H1 (cell line): ENCODE measurements around the gene PGK1. TPM values are rescaled to one million over a fixed set of nuclear protein-coding genes. Genes with fewer than 3 reads are reported as not detected.
"Not testable (repeated sequence)": the region's sequence is repeated elsewhere in the genome, so short reads cannot be mapped to it uniquely, and the experiment has no call there.

ENCODE experiments used
- CTCF ChIA-PET: fragments of 300-600 bp; sonication (Branson Sonifier 250); formaldehyde crosslinking; loops from one replicate; lab custom pipeline; 2021; ENCODE audit not compliant: partially characterized antibody; lab: Charles Lee
- POLR2A ChIA-PET: fragments of 300-600 bp; sonication (Branson Sonifier 250); formaldehyde crosslinking; loops from one replicate; lab custom pipeline; 2021; ENCODE audit warnings: inconsistent platforms; ENCODE audit not compliant: partially characterized antibody; lab: Charles Lee
- DNase-seq, 2 experiments: peaks; one replicate each; pipeline versions ENCODE4 v3.0.0 to v3.0.0-alpha.2; 2010 to 2022; ENCODE audit warnings: low spot score in 2 of 2, low read depth in 1 of 2, mixed read lengths in 1 of 2
- FAIRE-seq: peaks from 2 replicates; lab custom pipeline; 2011; peaks lifted over from hg19 to GRCh38; lab: Jason Lieb, UNC
- H2AFZ ChIP-seq: 2 replicates; pipeline ENCODE4 v1.8.1; 2012; ENCODE audit warnings: low read length, inconsistent platforms
- H2AK5ac ChIP-seq: 2 replicates; pipeline ENCODE4 v1.6.1; 2013; ENCODE audit warnings: low read depth, low read length
- H2BK120ac ChIP-seq: replicated peaks from 2 replicates; pipeline ENCODE3; 2013; ENCODE audit warnings: low read depth, low read length, inconsistent platforms
- H2BK12ac ChIP-seq: 2 replicates; pipeline ENCODE4 v1.6.1; 2013; ENCODE audit warnings: low read depth, low read length
- H2BK15ac ChIP-seq: 2 replicates; pipeline ENCODE4 v1.6.1; 2013; ENCODE audit warnings: low read length
- H2BK20ac ChIP-seq: 2 replicates; pipeline ENCODE4 v1.6.1; 2013; ENCODE audit warnings: low read length
- H2BK5ac ChIP-seq: 2 replicates; pipeline ENCODE4 v1.6.1; 2013; ENCODE audit warnings: low read depth, low read length
- H3K14ac ChIP-seq: 2 replicates; pipeline ENCODE4 v1.6.1; 2013; ENCODE audit warnings: inconsistent platforms; ENCODE audit not compliant: insufficient read length
- H3K18ac ChIP-seq: 2 replicates; pipeline ENCODE4 v1.6.1; 2013; ENCODE audit warnings: low read length; ENCODE audit errors: extremely low read depth
- H3K23ac ChIP-seq: 2 replicates; pipeline ENCODE4 v1.6.1; 2013; ENCODE audit warnings: inconsistent platforms; ENCODE audit not compliant: insufficient read length
- H3K23me2 ChIP-seq: 2 replicates; pipeline ENCODE4 v1.6.1; 2013; ENCODE audit warnings: low read depth, low read length
- H3K27ac ChIP-seq: 2 replicates; pipeline ENCODE4 v1.6.1; 2011; ENCODE audit warnings: low read depth, low read length, inconsistent platforms
- H3K27me3 ChIP-seq, 4 experiments: replicated peaks in 1 of 4; 1 replicate in 1 of 4; 2 replicates in 3 of 4; pipeline versions ENCODE4 v1.6.1 to v1.8.1; 2011 to 2013; ENCODE audit warnings: low read length in 3 of 4, mild to moderate bottlenecking in 3 of 4, inconsistent platforms in 2 of 4, mixed read lengths in 2 of 4, moderate library complexity in 1 of 4; ENCODE audit not compliant: control insufficient read depth in 3 of 4, insufficient read depth in 3 of 4; ENCODE audit errors: extremely low read depth in 1 of 4
- H3K36me3 ChIP-seq, 4 experiments: 2 replicates each; pipeline versions ENCODE4 v1.6.1 to v1.8.1; 2011 to 2013; ENCODE audit warnings: mild to moderate bottlenecking in 4 of 4, low read length in 3 of 4, moderate library complexity in 2 of 4, control low read depth in 1 of 4, inconsistent platforms in 1 of 4; ENCODE audit not compliant: insufficient read depth in 4 of 4, control insufficient read depth in 2 of 4
- H3K4ac ChIP-seq: replicated peaks from 2 replicates; pipeline ENCODE3; 2013; ENCODE audit warnings: low read length, low read depth, mixed read lengths, inconsistent platforms; ENCODE audit not compliant: insufficient read length
- H3K4me1 ChIP-seq, 4 experiments: replicated peaks in 1 of 4; 1 replicate in 1 of 4; 2 replicates in 3 of 4; pipeline versions ENCODE4 v1.6.1 to v1.8.1; 2011 to 2013; ENCODE audit warnings: low read length in 3 of 4, inconsistent platforms in 2 of 4, mixed read lengths in 1 of 4; ENCODE audit not compliant: insufficient read depth in 4 of 4, control insufficient read depth in 3 of 4
- H3K4me2 ChIP-seq, 2 experiments: 2 replicates each; pipeline versions ENCODE4 v1.6.1 to v1.8.1; 2011 to 2013; ENCODE audit warnings: low read depth in 2 of 2, low read length in 2 of 2, control low read depth in 1 of 2, inconsistent platforms in 1 of 2, mild to moderate bottlenecking in 1 of 2; ENCODE audit not compliant: insufficient read depth in 1 of 2
- H3K4me3 ChIP-seq, 4 experiments: fragments of 200-600, 300-600 bp in 1 of 4; sonication (generic), shearing (Covaris generic), sonication (Bioruptor Twin) in 1 of 4; 2 replicates each; pipeline versions ENCODE4 v1.5.1 to v1.8.1; 2011 to 2016; ENCODE audit warnings: low read length in 4 of 4, low read depth in 3 of 4, control low read depth in 2 of 4, inconsistent platforms in 2 of 4, mild to moderate bottlenecking in 2 of 4, mixed read lengths in 1 of 4, moderate library complexity in 1 of 4; ENCODE audit not compliant: insufficient read depth in 2 of 4; ENCODE audit errors: extremely low read depth in 1 of 4
- H3K56ac ChIP-seq: replicated peaks from 2 replicates; pipeline ENCODE3; 2013; ENCODE audit warnings: low read depth, mild to moderate bottlenecking, mixed read lengths, low read length, inconsistent platforms; ENCODE audit not compliant: insufficient read length
- H3K79me1 ChIP-seq: 2 replicates; pipeline ENCODE4 v1.6.1; 2013; ENCODE audit warnings: low read depth, low read length, control low read depth
- H3K79me2 ChIP-seq, 2 experiments: 2 replicates each; pipeline versions ENCODE4 v1.6.1 to v1.8.1; 2012 to 2013; ENCODE audit warnings: low read length in 2 of 2, mild to moderate bottlenecking in 2 of 2, inconsistent platforms in 1 of 2; ENCODE audit not compliant: insufficient read depth in 2 of 2, control insufficient read depth in 1 of 2
- H3K9ac ChIP-seq, 4 experiments: replicated peaks in 1 of 4; 1 replicate in 1 of 4; 2 replicates in 3 of 4; pipeline versions ENCODE4 v1.6.1 to v1.8.1; 2011 to 2013; ENCODE audit warnings: low read depth in 3 of 4, low read length in 3 of 4, control low read depth in 2 of 4, mild to moderate bottlenecking in 2 of 4, moderate library complexity in 2 of 4, inconsistent platforms in 1 of 4; ENCODE audit errors: extremely low read depth in 1 of 4
- H3K9me3 ChIP-seq, 2 experiments: 2 replicates each; pipeline versions ENCODE4 v1.6.1 to v1.8.1; 2012 to 2013; ENCODE audit warnings: mild to moderate bottlenecking in 2 of 2, moderate library complexity in 2 of 2, control low read depth in 1 of 2, inconsistent platforms in 1 of 2, low read depth in 1 of 2, low read length in 1 of 2, mixed read lengths in 1 of 2; ENCODE audit not compliant: insufficient read depth in 2 of 2
- H4K20me1 ChIP-seq, 2 experiments: replicated peaks in 1 of 2; 2 replicates each; pipeline versions ENCODE3 to v1.8.1; 2011 to 2013; ENCODE audit warnings: inconsistent platforms in 2 of 2, low read length in 2 of 2, mild to moderate bottlenecking in 1 of 2; ENCODE audit not compliant: insufficient read depth in 2 of 2, control insufficient read depth in 1 of 2
- H4K5ac ChIP-seq: 2 replicates; pipeline ENCODE4 v1.6.1; 2013; ENCODE audit warnings: low read length, low read depth, mixed read lengths, inconsistent platforms; ENCODE audit not compliant: insufficient read length
- H4K8ac ChIP-seq: 2 replicates; pipeline ENCODE4 v1.8.0; 2013; ENCODE audit warnings: mild to moderate bottlenecking, moderate library complexity, low read length, inconsistent platforms; ENCODE audit not compliant: insufficient read depth; ENCODE audit errors: extremely low read depth
- H4K91ac ChIP-seq: replicated peaks from 2 replicates; pipeline ENCODE3; 2013; ENCODE audit warnings: low read length, mixed read lengths, inconsistent platforms; ENCODE audit not compliant: insufficient read length
- WGBS, 2 experiments: shearing (Covaris generic) in 1 of 2; methylation state at CpG; one replicate each; pipeline versions ENCODE4 v1.1.6 to v1.1.7; 2013 to 2015; ENCODE audit warnings: low lambda C conversion rate in 2 of 2, mixed read lengths in 2 of 2, inconsistent platforms in 1 of 2, low coverage in 1 of 2, missing lambda C conversion rate in 1 of 2; ENCODE audit not compliant: insufficient replicate concordance in 2 of 2, insufficient coverage in 1 of 2, insufficient read length in 1 of 2; ENCODE audit errors: extremely low coverage in 1 of 2, missing lambda C conversion rate in 1 of 2; 5-methylcytosine and 5-hydroxymethylcytosine counted together
- polyA plus RNA-seq, 7 experiments: library from polyadenylated mRNA; depleted of rRNA in 3 of 7; stranded (reverse) in 5 of 7; unstranded in 2 of 7; fragments of >200 nt in 5 of 7; fragments of 200-250 nt in 2 of 7; gene quantifications; 1 replicate in 5 of 7; 2 replicates in 1 of 7; 4 replicates in 1 of 7; pipeline versions ENCODE4 v1.2.1 to v1.2.3, GENCODE V29; 2011 to 2013; ENCODE audit warnings: missing spikeins in 2 of 7, mixed read lengths in 2 of 7
- total RNA-seq: library from RNA; stranded (reverse); fragmentation: NEBNext Ultra II Directional; extraction: Animal tissue kit (Norgen Biotek cat#: 25700); gene quantifications from 2 replicates; pipeline ENCODE4 v1.2.1, GENCODE V29; 2021

PGK1 gene
- total and polyA plus RNA-seq, 2 of the 8 experiments (the other 6 are each of a cell fraction or from before 2014, with no cell fraction given) = 328 to 427 TPM

GRCh38 chrX:78073147-78074077 lies 30.6 kb upstream of the PGK1 start:
- H3K36me3 ChIP-seq, H2BK15ac ChIP-seq, H3K23me2 ChIP-seq, FAIRE-seq, H4K8ac ChIP-seq, H3K4me1 ChIP-seq, DNase-seq, H3K4ac ChIP-seq, H3K56ac ChIP-seq, H4K91ac ChIP-seq, H3K4me3 ChIP-seq, H2BK120ac ChIP-seq, H2BK20ac ChIP-seq, H3K9ac ChIP-seq, H2AFZ ChIP-seq, H4K20me1 ChIP-seq, H2BK5ac ChIP-seq, H3K18ac ChIP-seq, H3K14ac ChIP-seq, H4K5ac ChIP-seq, H3K79me1 ChIP-seq, H2AK5ac ChIP-seq, H3K9me3 ChIP-seq, POLR2A ChIA-PET, H3K4me2 ChIP-seq, H3K23ac ChIP-seq, H3K27me3 ChIP-seq, H3K79me2 ChIP-seq, H2BK12ac ChIP-seq, H3K27ac ChIP-seq: not testable (repeated sequence)
- CTCF ChIA-PET = interaction anchor here (0.5 to 1.4 kb wide), 2 partner anchors 18 to 169 kb away, joined by 3 to 6 read pairs; no protein-coding TSS in a partner anchor
- WGBS, 2 experiments = 92% methylated on average over 10 of the region's 14 CpGs; no CpG with 5 or more reads in 1 of the 2 experiments
